Bronchial epithelial cell (primary cell): ENCODE measurements around the gene DACT3. TPM values are rescaled to one million over a fixed set of nuclear protein-coding genes. Genes with fewer than 3 reads are reported as not detected.

ENCODE experiments used
- DNase-seq: peaks from one replicate; pipeline ENCODE4 v3.0.0-alpha.2; 2010; ENCODE audit warnings: low read depth
- FAIRE-seq: peaks from 2 replicates; lab custom pipeline; 2011; peaks lifted over from hg19 to GRCh38; lab: Jason Lieb, UNC
- H3K27me3 ChIP-seq: 2 replicates; pipeline ENCODE4 v1.5.1; 2011; ENCODE audit warnings: low read length; ENCODE audit not compliant: control insufficient read depth, insufficient read depth
- H3K36me3 ChIP-seq: 2 replicates; pipeline ENCODE4 v1.5.1; 2011; ENCODE audit warnings: low read length; ENCODE audit not compliant: control insufficient read depth, insufficient read depth
- H3K4me3 ChIP-seq: 2 replicates; pipeline ENCODE4 v1.5.1; 2011; ENCODE audit warnings: mild to moderate bottlenecking, low read depth, low read length, control low read depth
- total RNA-seq: library from RNA; depleted of rRNA; stranded (reverse); fragments of >200 nt; gene quantifications from 2 replicates; pipeline ENCODE4 v1.2.1, GENCODE V29; 2014
- TF ChIP-seq, protein P1 (sequence below): IDR thresholded peaks from 2 replicates; pipeline ENCODE4 v1.5.1; 2011; ENCODE audit warnings: mild to moderate bottlenecking, moderate library complexity, low read length, control low read depth, inconsistent platforms; ENCODE audit not compliant: insufficient read depth, severe bottlenecking

The DACT3 gene
- total RNA-seq, 1 donor from 2014 or later, result under 0.01 TPM

DNA sequence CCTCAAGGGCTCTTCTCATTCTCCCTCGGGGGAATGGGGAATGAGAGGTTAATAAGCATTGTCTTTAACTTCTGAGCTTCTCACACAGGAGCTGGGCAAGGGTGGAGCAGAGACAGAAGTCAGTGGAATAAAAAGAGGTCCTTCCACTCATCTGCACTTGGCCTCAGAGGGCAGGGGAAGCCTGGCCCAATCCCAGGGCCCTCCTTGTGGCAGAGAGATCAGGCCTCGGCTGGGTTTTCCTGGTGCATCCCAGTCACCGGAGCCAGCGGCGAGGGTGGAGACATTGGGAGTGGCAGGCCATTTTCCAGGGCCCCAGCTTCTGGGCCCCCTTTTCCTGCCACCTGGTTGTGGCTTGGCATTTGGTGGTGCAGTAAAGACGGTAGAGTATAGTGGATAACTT lies 49.2 kb downstream of the DACT3 start:
- Histone ChIP-seq H3K27me3 (no peaks in the 10 kb centered on the region), H3K4me3 (no peak overlapping the region), H3K36me3 (peaks cover 31% of the 10 kb centered on the region)
- FAIRE-seq (no peak), DNase-seq (no peak)
- TF ChIP-seq, protein P1, sequence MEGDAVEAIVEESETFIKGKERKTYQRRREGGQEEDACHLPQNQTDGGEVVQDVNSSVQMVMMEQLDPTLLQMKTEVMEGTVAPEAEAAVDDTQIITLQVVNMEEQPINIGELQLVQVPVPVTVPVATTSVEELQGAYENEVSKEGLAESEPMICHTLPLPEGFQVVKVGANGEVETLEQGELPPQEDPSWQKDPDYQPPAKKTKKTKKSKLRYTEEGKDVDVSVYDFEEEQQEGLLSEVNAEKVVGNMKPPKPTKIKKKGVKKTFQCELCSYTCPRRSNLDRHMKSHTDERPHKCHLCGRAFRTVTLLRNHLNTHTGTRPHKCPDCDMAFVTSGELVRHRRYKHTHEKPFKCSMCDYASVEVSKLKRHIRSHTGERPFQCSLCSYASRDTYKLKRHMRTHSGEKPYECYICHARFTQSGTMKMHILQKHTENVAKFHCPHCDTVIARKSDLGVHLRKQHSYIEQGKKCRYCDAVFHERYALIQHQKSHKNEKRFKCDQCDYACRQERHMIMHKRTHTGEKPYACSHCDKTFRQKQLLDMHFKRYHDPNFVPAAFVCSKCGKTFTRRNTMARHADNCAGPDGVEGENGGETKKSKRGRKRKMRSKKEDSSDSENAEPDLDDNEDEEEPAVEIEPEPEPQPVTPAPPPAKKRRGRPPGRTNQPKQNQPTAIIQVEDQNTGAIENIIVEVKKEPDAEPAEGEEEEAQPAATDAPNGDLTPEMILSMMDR, result no peak

DNA sequence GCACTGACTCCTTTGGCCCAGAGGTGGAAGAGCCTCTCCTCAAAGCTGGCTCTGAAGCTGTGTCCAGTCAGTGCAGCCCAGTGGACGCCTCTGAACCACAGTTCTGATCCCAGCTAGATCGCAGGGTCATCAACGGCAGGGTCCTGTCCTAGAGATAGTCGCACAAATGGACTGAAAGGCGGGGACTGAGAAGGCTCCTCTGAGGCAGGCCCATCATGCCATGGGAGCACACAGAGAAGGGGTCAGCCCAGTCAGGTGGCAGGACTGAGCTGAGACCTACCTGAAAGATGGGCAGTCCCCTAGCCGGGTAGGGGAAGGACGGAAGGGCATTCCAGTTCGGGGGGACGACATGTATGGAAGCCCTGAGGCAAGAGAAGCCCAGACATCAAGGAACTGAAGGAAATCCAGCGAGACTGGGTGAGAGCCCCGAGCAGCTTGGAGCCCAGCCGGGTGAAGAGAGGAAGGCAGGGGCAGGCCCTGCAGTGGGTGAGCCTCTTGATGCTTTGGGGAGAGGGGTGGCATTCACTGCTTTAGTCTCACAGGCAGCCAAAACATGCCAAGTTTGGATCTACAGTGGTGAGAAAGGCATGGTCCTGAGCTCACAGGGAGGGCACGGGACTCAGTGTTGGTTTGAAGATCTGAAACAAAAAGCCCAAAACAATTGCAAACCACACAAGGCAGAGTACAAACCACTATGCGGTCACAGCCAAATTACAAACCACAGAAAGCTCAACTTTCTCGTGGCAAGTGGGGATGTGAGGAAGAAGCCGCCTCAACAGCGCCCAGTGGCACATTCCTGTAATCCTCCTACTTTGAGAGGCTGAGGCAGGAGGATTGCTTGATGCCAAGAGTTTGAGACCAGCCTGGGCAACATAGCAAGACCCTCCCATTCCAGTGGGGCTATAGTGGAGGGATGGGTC lies 49.9 kb downstream of the DACT3 start:
- DNase-seq, result no peak
- Histone ChIP-seq H3K36me3 (peaks cover 34% of the 10 kb centered on the region), H3K4me3 (no peak overlapping the region), H3K27me3 (no peaks in the 10 kb centered on the region)
- TF ChIP-seq, protein P1, result no peak
- no peak for FAIRE-seq

DNA sequence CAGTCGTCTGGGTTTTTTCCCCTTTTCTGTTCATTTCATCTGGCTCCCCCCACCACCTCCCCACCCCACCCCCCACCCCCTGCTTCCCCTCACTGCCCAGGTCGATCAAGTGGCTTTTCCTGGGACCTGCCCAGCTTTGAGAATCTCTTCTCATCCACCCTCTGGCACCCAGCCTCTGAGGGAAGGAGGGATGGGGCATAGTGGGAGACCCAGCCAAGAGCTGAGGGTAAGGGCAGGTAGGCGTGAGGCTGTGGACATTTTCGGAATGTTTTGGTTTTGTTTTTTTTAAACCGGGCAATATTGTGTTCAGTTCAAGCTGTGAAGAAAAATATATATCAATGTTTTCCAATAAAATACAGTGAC lies 50.6 kb downstream of the DACT3 start:
- Histone ChIP-seq H3K36me3 (peaks cover 38% of the 10 kb centered on the region), H3K4me3 (no peak overlapping the region), H3K27me3 (no peaks in the 10 kb centered on the region)
- DNase-seq (no peak), FAIRE-seq (no peak)
- TF ChIP-seq, protein P1, result no peak

DNA sequence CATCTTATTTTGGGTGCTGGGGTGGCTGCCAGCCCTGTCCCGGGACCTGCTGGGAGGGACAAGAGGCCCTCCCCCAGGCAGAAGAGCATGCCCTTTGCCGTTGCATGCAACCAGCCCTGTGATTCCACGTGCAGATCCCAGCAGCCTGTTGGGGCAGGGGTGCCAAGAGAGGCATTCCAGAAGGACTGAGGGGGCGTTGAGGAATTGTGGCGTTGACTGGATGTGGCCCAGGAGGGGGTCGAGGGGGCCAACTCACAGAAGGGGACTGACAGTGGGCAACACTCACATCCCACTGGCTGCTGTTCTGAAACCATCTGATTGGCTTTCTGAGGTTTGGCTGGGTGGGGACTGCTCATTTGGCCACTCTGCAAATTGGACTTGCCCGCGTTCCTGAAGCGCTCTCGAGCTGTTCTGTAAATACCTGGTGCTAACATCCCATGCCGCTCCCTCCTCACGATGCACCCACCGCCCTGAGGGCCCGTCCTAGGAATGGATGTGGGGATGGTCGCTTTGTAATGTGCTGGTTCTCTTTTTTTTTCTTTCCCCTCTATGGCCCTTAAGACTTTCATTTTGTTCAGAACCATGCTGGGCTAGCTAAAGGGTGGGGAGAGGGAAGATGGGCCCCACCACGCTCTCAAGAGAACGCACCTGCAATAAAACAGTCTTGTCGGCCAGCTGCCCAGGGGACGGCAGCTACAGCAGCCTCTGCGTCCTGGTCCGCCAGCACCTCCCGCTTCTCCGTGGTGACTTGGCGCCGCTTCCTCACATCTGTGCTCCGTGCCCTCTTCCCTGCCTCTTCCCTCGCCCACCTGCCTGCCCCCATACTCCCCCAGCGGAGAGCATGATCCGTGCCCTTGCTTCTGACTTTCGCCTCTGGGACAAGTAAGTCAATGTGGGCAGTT lies 51.2 kb downstream of the DACT3 start:
- Histone ChIP-seq H3K27me3 (no peaks in the 10 kb centered on the region), H3K36me3 (peaks cover 40% of the 10 kb centered on the region), H3K4me3 (no peak overlapping the region)
- DNase-seq (no peak), FAIRE-seq (no peak)
- TF ChIP-seq, protein P1, result no peak

DNA sequence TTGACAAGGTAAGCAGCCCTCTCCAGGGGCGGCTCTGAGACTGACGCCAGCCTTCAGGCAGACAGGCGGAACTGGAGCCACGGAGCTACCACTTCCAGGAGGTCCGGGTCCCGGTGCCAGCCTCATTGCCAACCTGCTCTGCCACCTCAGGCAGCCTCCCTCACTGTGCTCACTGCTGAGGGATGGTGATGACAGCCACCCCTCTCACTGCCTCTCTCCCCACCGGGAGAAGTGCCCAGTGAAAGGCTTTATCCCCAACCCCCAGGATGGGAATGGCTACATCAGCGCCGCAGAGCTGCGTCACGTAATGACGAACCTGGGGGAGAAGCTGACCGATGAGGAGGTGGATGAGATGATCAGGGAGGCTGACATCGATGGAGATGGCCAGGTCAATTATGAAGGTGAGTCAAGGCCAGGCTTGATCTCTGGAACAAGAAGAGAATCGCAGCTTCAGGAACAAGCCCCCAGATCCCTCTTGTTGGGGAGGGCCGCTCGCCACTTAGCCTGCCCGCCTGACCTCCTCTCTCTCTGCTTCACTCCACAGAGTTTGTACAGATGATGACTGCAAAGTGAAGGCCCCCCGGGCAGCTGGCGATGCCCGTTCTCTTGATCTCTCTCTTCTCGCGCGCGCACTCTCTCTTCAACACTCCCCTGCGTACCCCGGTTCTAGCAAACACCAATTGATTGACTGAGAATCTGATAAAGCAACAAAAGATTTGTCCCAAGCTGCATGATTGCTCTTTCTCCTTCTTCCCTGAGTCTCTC lies 52.2 kb downstream of the DACT3 start:
- H3K27me3 ChIP-seq, result no peaks in the 10 kb centered on the region
- DNase-seq, result no peak
- TF ChIP-seq, protein P1, result no peak
- peak; percentile 47 for FAIRE-seq
- no peak overlapping the region for H3K4me3 ChIP-seq
- H3K36me3 ChIP-seq, result peaks cover 40% of the 10 kb centered on the region
